ENCODE results near the gene NKAPD1. TPM values are rescaled to one million over a fixed set of nuclear protein-coding genes. Genes with fewer than 3 reads are reported as not detected.
"Not testable (repeated sequence)": the region's sequence is repeated elsewhere in the genome, so short reads cannot be mapped to it uniquely, and the experiment has no call there.

Gene NKAPD1
- polyA plus RNA-seq, 1 of the 3 experiments (the other 2 are of a cell fraction): 9.2 TPM

DNA sequence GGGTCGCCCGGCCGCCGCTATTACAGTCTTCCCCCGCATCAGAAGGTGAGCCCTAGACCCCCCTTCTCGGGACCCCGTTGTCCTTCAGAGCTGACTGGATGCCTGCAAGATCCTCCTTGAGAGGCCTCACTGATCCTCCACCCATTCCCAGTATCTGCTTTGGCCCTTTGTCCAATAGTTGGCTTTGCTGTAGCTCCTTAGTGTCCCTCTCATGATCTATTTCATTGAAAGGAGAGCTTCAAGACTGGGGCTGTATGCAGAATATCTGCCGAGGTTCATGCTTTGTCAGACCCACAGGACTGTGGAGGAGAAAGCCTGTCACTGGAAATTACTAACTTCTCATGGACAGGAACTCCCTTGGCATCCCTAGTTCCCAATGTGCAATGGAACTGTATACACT is 48.4 kb upstream of the NKAPD1 start (continued):
- TF ChIP-seq ZBTB33 (IDR thresholded peaks at IDR 0.05; ENCODE audit: borderline replicate concordance, low read depth) (no peak), RAD21 (IDR thresholded peaks at IDR 0.05; ENCODE audit: low read length) (no peak), TAF1 (IDR thresholded peaks at IDR 0.05; ENCODE audit: borderline replicate concordance, low read depth, low read length) (no peak)

DNA sequence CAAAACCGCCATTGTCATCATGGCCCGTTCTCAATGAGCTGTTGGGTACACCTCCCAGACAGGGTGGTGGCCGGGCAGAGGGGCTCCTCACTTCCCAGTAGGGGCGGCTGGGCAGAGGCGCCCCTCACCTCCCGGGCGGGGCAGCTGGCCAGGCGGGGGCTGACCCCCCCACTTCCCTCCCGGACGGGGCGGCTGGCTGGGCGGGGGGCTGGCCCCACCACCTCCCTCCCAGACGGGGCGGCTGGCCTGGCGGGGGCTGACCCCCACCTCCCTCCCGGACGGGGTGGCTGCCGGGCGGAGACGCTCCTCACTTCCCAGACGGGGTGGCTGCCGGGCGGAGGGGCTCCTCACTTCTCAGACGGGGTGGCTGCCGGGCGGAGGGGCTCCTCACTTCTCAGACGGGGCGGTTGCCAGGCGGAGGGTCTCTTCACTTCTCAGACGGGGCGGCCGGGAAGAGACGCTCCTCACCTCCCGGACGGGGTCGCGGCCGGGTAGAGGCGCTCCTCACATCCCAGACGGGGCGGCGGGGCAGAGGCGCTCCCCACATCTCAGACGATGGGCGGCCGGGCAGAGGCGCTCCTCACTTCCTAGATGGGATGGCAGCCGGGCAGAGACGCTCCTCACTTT is 47.2 kb upstream of the NKAPD1 start:
- Histone ChIP-seq H3K36me3 (replicated peaks in 1 of 2; ENCODE audit: control insufficient read depth in 1 of 2, insufficient read depth in 2 of 2, low read length in 1 of 2) (peaks cover 28 to 38% of the 10 kb centered on the region in 2 experiments), H3K79me2 (ENCODE audit: insufficient read depth) (peaks cover 14% of the 10 kb centered on the region)
- H2AFZ ChIP-seq (ENCODE audit: low read depth); H3K9me2 ChIP-seq; H3F3A ChIP-seq (replicated peaks; ENCODE audit: insufficient read depth); POLR2A ChIA-PET; CTCF ChIA-PET; H3K4me2 ChIP-seq; H3K9ac ChIP-seq; H3K27ac ChIP-seq (ENCODE audit: low read depth in 2 of 2, low read length in 1 of 2); H3K4me3 ChIP-seq (ENCODE audit: low read depth in 2 of 2, low read length in 1 of 2); H3K9me3 ChIP-seq; H4K20me1 ChIP-seq (ENCODE audit: insufficient read depth); H3K4me1 ChIP-seq (ENCODE audit: control insufficient read depth in 1 of 2, insufficient read depth in 2 of 2, low read depth in 1 of 2, low read length in 1 of 2); H3K27me3 ChIP-seq (ENCODE audit: insufficient read depth); DNase-seq: not testable (repeated sequence)
- 97% methylated on average over 6 of the region's 49 CpGs for WGBS (ENCODE audit: low lambda C conversion rate)

GRCh38 chr11:112029460-112029859 is 44.6 kb upstream of the NKAPD1 start:
- Histone ChIP-seq H2AFZ (ENCODE audit: low read depth) (no peak overlapping the region), H3K27me3 (ENCODE audit: insufficient read depth) (no peaks in the 10 kb centered on the region), H4K20me1 (ENCODE audit: insufficient read depth) (no peaks in the 10 kb centered on the region), H3K27ac (ENCODE audit: low read depth in 2 of 2, low read length in 1 of 2) (no peak overlapping the region), H3K4me3 (ENCODE audit: low read depth in 2 of 2, low read length in 1 of 2) (no peak overlapping the region), H3K9me3 (no peaks in the 10 kb centered on the region), H3K4me2 (no peak overlapping the region), H3K4me1 (ENCODE audit: control insufficient read depth in 1 of 2, insufficient read depth in 2 of 2, low read depth in 1 of 2, low read length in 1 of 2) (peaks cover 0 to 2% of the 10 kb centered on the region in 2 experiments; a peak in 2 of 4 replicates), H3K9ac (no peak overlapping the region), H3F3A (replicated peaks; ENCODE audit: insufficient read depth) (no peaks in the 10 kb centered on the region), H3K79me2 (ENCODE audit: insufficient read depth) (peaks cover 9% of the 10 kb centered on the region), H3K9me2 (no peaks in the 10 kb centered on the region), H3K36me3 (replicated peaks in 1 of 2; ENCODE audit: control insufficient read depth in 1 of 2, insufficient read depth in 2 of 2, low read length in 1 of 2) (peaks cover 31 to 41% of the 10 kb centered on the region in 2 experiments)
- ChIA-PET CTCF (no interaction called here), POLR2A (no interaction called here)
- WGBS (ENCODE audit: low lambda C conversion rate): 89% methylated on average over 2 of the region's 2 CpGs
- no peak for TF ChIP-seq POLR2AphosphoS5 (IDR thresholded peaks at IDR 0.05; ENCODE audit: low read depth, low read length)
- TF ChIP-seq, protein P1, sequence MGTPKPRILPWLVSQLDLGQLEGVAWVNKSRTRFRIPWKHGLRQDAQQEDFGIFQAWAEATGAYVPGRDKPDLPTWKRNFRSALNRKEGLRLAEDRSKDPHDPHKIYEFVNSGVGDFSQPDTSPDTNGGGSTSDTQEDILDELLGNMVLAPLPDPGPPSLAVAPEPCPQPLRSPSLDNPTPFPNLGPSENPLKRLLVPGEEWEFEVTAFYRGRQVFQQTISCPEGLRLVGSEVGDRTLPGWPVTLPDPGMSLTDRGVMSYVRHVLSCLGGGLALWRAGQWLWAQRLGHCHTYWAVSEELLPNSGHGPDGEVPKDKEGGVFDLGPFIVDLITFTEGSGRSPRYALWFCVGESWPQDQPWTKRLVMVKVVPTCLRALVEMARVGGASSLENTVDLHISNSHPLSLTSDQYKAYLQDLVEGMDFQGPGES (IDR thresholded peaks at IDR 0.05; ENCODE audit: low read depth, low read length): no peak
- TF ChIP-seq EP300 (IDR thresholded peaks at IDR 0.05; ENCODE audit: borderline replicate concordance in 1 of 2, low read depth in 1 of 2, low read length in 1 of 2): no peak
- TF ChIP-seq SMC3 (IDR thresholded peaks at IDR 0.05; ENCODE audit: low read depth, low read length): no peak
- TF ChIP-seq RAD21 (IDR thresholded peaks at IDR 0.05; ENCODE audit: low read length): no peak
- TF ChIP-seq MEF2A (IDR thresholded peaks at IDR 0.05; ENCODE audit: borderline replicate concordance, low read depth): no peak
- no peak for TF ChIP-seq RXRA (IDR thresholded peaks at IDR 0.05; ENCODE audit: borderline replicate concordance, low read depth)
- TF ChIP-seq, protein P2, sequence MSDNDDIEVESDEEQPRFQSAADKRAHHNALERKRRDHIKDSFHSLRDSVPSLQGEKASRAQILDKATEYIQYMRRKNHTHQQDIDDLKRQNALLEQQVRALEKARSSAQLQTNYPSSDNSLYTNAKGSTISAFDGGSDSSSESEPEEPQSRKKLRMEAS (IDR thresholded peaks at IDR 0.05; ENCODE audit: low read depth): no peak
- TF ChIP-seq FOXJ3 (CRISPR knock-in tag; IDR thresholded peaks at IDR 0.05): no peak
- TF ChIP-seq MXI1 (IDR thresholded peaks at IDR 0.05; ENCODE audit: low read depth, low read length): no peak
- no peak for TF ChIP-seq ZBTB33 (IDR thresholded peaks at IDR 0.05; ENCODE audit: borderline replicate concordance, low read depth)
- DNase-seq: no peak
